NCI-H460 (cell line): ENCODE data around the gene PCSK1N. TPM values are rescaled to one million over a fixed set of nuclear protein-coding genes. Genes with fewer than 3 reads are reported as not detected.
"Not testable (repeated sequence)": the region's sequence is repeated elsewhere in the genome, so short reads cannot be mapped to it uniquely, and the experiment has no call there.

ENCODE experiments used
- DNase-seq: peaks from one replicate; pipeline ENCODE4 v3.0.0-alpha.2; 2016; ENCODE audit warnings: low read depth; ENCODE audit errors: extremely low read depth
- total RNA-seq: library from RNA; depleted of rRNA; stranded (reverse); fragments of >200 nt; shearing (Covaris generic); gene quantifications from 2 replicates; pipeline ENCODE4 v1.2.3, GENCODE V29; 2014

PCSK1N gene
- total RNA-seq, 1 experiment from 2014 or later: 7.5 TPM

DNA sequence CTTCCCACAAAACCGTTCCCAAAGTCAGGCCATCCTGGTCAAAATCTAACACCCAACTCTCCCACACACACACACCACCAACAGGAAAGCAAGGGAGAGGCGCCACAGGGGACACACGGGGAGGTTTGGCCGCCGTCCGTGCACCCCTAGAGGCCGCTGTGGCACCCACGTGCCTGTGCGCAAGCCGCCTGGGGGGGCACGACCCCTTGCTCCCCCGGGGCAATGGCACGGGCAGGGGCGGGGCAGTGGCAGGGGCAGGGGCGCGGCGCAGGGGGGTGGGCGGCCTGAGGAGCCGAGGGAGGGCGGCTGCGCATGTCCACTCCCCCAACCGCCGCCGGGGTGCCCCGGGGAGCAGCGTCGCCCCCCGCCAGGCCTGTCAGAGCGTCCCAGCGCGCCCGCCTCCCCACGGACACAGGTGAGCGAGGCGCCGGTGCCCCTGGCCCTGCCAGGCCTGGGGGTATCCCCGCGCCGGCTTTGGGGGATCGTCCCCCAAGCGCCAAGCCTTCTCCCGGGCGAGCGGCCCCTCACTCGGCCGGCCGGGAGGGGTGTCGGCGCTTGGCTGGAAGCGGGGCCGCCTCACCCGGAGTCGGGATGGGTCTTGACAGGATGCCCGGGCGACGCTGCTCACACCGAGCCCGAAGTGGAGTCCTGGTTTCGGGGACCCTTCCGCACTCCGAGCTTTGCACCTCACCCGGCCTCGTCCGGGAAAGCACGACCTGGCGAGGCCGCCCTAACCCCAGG, 9.1 kb downstream of the PCSK1N start, which contains the start of gene ERAS:
Gene ERAS (plus strand): TSS at position 379 of the 741 bp plus-strand sequence. CDS start 2,611 bp downstream, outside the sequence.
- DNase-seq: no peak

- no peak for DNase-seq
Measured at GRCh38 chrX:48824066-48824465, 11.3 kb downstream of the PCSK1N start.

DNA sequence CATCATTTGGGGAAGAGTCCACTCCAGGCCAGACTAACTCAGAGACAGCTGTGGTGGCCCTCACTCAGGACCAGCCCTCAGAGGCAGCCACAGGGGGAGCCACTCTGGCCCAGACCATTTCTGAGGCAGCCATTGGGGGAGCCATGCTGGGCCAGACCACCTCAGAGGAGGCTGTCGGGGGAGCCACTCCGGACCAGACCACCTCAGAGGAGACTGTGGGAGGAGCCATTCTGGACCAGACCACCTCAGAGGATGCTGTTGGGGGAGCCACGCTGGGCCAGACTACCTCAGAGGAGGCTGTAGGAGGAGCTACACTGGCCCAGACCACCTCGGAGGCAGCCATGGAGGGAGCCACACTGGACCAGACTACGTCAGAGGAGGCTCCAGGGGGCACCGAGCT, 12.4 kb downstream of the PCSK1N start:
- no peak for DNase-seq

DNA sequence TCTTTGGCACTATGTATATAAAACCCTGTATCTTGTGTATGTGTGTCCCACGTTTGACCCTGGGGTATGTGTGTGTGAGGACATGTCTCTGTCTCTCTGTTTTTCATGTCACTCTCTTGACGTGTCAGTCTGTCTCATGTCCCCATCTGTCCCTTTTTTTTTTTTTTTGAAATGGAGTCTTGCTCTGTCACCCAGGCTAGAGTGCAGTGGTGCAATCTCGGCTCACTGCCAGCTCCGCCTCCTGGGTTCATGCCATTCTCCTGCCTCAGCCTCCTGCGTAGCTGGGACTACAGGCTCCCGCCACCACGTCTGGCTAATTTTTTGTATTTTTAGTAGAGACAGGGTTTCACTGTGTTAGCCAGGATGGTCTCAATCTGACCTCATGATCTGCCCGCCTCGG, 16.0 kb downstream of the PCSK1N start:
- DNase-seq: not testable (repeated sequence)

GRCh38 chrX:48818866-48819265, 16.5 kb downstream of the PCSK1N start:
- no peak for DNase-seq

- no peak for DNase-seq
Measured at GRCh38 chrX:48818098-48818497, 17.3 kb downstream of the PCSK1N start.

DNA sequence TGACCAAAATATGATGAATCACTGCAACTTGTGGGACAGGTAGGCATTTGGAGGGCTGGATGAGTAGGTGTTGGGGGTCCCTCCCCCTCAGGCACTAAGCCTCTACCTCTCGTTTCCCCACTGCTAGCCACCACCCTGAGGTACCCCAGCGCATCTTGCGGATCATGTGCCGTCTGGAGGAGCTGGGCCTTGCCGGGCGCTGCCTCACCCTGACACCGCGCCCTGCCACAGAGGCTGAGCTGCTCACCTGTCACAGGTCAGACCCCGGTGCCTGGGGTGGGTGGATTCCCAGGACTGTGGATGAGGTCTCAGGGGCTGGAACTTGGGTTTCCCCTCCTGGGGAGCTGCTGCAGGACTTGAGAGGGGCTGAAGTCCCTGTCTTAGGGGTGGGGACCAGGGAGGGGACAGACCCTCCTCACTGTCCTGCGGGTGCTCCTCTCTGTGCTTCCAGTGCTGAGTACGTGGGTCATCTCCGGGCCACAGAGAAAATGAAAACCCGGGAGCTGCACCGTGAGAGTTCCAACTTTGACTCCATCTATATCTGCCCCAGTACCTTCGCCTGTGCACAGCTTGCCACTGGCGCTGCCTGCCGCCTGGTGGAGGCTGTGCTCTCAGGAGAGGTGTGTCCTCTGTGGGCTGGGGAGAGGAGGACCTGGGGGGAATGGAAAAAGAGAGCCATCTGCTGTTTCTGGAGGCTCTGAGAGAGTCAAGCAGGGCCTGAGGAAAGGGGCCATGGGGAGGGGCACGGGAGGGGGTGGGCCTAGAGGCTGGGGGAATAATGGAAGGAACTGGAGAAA, 19.2 kb downstream of the PCSK1N start:
- no peak for DNase-seq

GRCh38 chrX:48815266-48815665, 20.1 kb downstream of the PCSK1N start:
- DNase-seq: no peak

- DNase-seq: no peak
Measured at GRCh38 chrX:48814722-48815121, 20.7 kb downstream of the PCSK1N start.

DNA sequence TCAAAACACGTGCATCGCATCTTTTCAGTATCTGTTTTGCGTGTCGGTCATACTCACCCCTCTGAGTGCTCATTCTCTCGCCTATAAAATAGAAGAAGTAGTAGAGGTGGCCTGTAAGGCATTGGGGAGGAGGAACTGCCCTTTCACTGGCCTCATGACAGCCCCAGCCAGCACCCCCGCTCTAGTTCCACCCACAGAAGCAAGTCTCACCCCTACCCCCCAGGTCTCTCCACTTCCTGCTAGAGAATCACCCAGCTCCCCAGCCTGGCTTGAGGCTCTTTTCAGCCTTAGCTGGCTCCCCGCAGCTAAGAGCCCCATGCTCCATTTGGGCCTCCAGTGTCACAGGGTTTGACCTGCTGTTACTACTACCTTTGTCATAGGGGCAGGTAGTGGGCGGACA, 21.8 kb downstream of the PCSK1N start:
- DNase-seq: no peak

DNA sequence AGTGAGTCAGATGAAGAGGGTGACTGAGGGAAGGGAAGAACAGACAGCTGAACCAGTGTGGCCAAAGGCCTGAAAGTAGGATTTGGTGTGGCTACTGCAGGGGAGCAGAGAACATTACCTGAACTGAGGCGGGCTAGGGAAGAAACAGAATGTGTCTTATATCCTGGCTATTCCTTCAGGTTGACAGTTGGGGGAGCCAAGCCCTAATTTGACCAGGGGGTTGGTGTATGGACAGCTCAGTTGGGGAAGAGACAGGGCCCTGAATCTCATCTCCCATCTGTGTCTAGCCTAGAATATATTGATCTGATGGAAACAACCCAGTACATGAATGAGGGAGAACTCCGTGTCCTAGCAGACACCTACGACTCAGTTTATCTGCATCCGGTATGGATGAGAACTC, 29.3 kb downstream of the PCSK1N start:
- peak; percentile 1 for DNase-seq

DNA sequence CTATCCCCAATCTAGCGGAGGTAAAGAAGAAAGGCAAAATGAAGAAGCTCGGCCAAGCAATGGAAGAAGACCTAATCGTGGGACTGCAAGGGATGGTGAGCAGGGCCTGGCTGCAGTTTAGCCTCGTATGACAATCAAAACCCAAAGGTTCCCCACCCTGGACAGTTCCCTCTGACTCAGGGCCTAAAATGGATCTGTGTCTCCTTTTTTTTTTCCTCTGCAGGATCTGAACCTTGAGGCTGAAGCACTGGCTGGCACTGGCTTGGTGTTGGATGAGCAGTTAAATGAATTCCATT, 32.6 kb downstream of the PCSK1N start:
- no peak for DNase-seq

GRCh38 chrX:48802089-48802904, 33.1 kb downstream of the PCSK1N start:
- peak; percentile 86 for DNase-seq

- peak; percentile 99 for DNase-seq
Measured at GRCh38 chrX:48801280-48802088, 33.9 kb downstream of the PCSK1N start, which contains the start of gene HDAC6. Gene HDAC6, plus strand, starts transcription at chrX:48802067. Its CDS starts 626 bp downstream, at chrX:48802693.

DNA sequence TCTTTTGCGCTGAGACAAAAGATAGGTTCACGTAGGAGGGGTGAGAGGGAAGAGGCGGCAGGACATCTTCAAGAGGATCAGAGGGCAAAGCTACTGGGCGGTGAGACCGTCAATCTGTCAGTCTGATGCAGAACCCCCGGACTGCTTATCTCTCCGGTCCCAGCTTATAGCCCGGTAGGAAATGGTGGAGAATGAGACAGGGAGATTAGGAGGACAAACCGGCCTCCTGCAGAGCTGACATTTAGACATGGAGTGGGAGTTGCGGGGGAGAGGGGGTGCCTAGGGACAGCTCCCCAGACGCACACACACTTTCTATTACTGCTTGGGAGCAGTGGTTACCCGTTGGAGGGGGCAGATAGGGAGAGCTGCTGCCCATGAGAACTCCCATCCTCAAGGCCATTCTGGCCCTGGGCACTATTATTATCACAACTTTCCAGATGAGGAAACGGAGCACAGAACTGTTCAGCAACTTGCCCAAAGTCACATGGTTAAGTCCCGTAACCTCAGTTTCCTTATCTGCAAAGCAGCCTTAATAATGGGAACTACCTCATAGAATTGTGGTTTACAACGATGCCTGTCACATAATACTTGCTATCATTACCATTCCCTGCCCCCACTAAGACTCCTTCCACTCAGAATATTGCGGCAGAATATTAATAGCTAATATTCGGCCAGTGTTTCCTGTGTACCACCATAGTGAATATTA, 34.7 kb downstream of the PCSK1N start:
- DNase-seq: peak; percentile 1

DNA sequence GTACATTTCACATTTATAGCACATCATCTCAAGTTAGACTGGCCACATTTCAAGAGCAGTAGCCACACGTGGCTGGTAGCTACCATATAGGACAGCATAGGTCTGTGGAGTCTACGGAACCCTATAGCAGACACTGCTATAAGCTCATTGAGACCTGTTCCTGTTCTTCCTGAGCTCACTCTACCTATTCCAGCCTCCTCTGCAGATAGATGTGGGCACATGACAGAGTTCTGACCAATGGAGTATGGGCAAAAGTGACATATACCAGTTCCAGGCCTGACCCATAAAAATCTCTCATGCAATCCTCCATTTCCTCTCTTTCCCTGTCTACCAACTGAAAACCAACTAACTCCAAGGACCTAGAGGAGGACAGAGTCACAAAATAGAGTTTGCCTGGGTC, 37.1 kb downstream of the PCSK1N start:
- DNase-seq: no peak

DNA sequence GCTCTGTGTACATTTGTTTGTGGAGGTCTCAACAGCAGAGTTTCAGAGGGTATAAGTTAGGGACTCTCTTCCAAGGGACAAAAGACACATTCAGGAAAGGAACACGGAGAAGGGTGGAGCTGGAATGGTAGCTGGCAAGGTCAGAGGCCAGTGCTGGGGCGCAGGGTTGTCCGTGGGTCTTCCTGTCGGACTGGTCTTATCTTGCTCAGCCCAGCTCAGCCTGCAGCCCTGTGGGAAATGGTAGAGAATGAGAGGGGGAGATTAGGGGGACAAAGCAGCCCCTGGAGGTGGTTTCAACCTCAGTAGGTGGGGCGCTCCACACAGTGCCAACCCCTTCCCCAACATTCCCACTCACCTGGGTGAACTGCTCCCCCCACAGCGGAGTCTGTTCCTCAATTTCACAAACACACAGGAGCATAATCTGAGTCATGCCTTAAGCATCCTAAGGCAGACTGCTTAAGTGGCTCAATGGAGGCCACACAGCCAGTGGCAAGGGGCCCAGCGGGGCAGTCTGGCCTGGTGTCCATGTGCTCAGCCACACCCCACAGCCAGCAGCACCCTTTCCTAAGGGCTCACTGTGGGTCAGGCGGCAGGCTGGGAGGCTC, 40.4 kb downstream of the PCSK1N start:
- DNase-seq: no peak

GRCh38 chrX:48794340-48794910, 41.0 kb downstream of the PCSK1N start:
- no peak for DNase-seq

- no peak for DNase-seq
Measured at GRCh38 chrX:48793935-48794334, 41.5 kb downstream of the PCSK1N start.
